HG03064 (cell line): ENCODE measurements around the gene FITM1.

Source experiments
- ATAC-seq: cut with Tn5 transposase; IDR thresholded peaks from one replicate; pipeline ENCODE4 v1.9.1; 2021; ENCODE audit warnings: low read depth; ENCODE audit not compliant: unreplicated experiment

Gene FITM1

DNA sequence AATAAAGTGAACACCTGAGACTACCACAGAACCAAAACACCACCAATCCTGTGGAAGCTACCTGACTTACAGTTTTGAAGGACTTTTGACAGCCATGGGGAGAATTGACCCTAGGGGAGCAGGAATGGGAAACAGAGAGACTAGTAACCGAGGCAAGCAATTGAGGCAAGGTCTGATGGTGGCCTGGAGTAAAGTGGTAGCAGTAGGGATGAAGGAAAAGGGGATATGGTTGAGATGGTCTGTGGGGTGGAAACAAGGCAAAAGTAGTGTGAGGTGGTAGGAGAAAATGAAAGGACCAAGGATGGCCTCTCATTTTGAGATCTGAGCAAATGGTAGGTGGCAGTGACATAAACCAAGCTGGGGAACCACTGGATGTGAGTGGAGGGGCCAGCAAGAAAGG is 26.4 kb downstream of the FITM1 start:
- ATAC-seq = no peak

DNA sequence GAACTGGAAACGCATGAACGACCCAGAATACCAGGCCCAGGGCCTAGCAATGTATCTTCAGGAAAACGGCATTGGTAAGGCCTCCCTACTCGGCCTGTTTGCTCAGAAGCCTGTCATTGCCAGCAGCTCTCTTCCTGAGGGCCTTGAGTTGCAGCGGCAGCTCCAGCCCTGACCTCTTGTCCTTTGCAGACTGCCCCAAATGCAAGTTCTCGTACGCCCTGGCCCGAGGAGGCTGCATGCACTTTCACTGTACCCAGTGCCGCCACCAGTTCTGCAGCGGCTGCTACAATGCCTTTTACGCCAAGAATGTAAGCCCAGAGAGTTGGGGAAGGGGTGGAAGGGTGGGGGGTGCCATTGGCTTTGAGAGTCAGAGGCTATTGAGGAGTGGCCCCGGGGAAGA is 26.9 kb downstream of the FITM1 start:
- no peak for ATAC-seq

- no peak for ATAC-seq
Measured at GRCh38 chr14:24159777-24160498, 29.5 kb downstream of the FITM1 start.

- no peak for ATAC-seq
Measured at GRCh38 chr14:24160499-24160849, 30.0 kb downstream of the FITM1 start.

DNA sequence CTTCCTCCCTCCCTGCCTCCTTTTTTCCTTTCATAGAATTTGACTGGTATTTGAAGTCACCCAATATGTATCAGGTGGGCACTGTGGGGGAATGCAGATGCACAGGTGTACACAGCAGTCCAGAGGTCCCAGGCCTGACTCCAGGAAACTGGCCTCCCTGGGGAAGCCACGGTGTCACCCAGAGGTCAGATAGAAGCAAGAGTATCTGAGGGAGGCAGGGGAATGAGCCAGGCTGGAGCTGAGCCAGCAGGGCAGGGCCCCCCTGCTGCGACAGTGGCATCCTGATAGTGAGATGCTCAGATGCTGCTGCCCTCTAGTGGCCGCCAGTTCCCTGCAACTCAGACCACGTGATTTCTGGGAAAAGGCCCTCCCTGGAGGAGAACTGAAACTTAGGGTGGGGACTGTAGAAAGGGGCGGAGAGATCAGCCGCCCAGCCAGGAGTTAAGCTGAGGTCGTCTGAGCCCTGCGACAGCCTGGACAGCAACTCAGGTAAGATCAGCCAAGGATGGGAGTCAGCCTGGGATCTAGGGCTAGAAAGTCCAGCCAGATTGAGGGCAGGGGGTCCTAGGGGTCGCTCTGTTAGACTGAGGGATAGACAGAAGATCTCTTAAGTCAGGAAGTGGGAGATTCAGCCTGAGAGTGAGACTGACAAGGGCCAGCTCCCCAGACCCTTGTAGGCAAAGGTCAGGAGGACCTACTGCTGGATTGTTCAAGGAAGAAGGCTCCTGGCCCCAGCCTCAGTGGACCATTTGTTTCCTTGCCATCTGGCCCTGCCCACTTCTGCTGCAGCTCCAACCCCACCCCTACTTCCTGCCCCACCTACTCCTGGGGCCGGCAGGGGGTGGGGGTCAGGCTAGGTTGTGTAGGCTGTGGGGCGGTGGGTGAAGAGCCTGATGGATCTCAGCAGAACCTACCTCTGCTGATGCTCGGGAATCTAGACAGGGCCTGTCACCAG is 30.7 kb downstream of the FITM1 start, which contains the start of gene IRF9:
TSS of gene IRF9 (plus strand) at position 416 of the 955 bp plus-strand sequence. CDS start 880 bp downstream, outside the sequence.
- peak; percentile 68 for ATAC-seq

- no peak for ATAC-seq
Measured at GRCh38 chr14:24162093-24162492, 31.6 kb downstream of the FITM1 start.

- ATAC-seq = no peak
Measured at GRCh38 chr14:24164518-24164991, 34.1 kb downstream of the FITM1 start.

DNA sequence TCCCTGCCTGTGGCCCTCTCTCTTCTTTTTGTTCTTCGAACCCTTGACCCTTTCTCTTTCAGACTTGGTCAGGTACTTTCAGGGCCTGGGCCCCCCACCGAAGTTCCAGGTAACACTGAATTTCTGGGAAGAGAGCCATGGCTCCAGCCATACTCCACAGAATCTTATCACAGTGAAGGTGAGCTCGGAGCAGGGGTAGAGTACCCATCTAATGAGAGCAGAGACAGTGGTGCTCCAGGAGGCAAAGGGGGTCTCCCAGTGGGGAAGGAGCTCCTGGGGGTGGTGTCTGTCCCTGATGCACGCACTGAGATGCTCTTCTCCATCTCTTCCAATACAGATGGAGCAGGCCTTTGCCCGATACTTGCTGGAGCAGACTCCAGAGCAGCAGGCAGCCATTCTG is 35.3 kb downstream of the FITM1 start:
- no peak for ATAC-seq

DNA sequence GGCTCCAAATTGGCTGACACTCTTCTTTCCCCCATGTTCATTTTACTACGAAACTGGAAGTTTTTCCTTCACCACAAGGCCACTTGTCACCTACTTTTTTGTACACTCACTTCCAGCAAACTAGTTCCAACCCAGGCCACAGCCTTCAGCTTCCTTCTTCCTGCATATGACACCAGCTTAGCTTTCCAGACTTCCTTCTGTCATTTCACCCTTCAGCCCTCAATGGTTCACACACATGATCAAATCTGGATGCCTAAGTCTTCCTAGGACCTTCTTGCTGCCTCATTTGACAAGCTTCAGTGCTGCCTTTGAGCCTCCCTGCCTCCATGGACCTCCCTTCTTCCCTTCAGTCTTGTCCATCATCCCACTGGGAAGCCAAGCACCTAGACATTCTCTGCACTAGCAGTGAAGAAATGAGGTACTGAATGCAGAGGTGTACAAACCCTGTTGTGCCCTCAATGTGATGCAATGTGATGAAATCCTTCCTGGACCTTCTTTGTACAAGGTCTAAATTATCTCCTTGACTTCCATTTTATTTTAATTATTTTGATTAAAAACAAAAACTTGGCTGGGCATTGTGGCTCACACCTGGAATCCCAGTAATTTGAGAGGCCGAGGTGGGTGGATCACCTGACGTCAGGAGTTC is 37.1 kb downstream of the FITM1 start:
- ATAC-seq = no peak

- peak; percentile 86 for ATAC-seq
Measured at GRCh38 chr14:24171422-24172260, 41.2 kb downstream of the FITM1 start, which contains the start of gene REC8. REC8 (plus strand) TSS chr14:24172080; CDS start chr14:24172553, 473 bp downstream.

- ATAC-seq = no peak
Measured at GRCh38 chr14:24172261-24172860, 41.9 kb downstream of the FITM1 start.

- no peak for ATAC-seq
Measured at GRCh38 chr14:24172871-24173281, 42.4 kb downstream of the FITM1 start.

DNA sequence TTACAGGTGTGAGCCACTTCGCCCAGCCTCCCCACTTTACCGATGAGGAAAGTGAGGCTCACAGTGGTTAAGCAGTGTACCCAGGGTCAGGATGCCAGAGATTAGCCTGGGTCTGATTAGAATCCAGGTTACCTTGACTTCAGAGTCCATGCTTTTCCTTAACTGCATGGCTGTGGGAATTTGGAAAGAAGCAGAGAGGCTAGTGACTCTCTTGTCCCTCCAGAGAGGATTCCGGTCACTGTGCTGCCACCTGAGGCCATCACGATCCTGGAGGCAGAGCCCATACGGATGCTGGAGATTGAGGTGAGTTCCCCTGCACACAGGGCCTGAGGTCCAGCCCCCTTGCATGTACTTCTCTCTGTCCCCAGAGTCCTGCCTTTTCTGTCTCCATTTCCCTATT is 46.1 kb downstream of the FITM1 start:
- ATAC-seq = no peak

- no peak for ATAC-seq
Measured at GRCh38 chr14:24177041-24177825, 46.8 kb downstream of the FITM1 start.

- no peak for ATAC-seq
Measured at GRCh38 chr14:24177891-24178290, 47.4 kb downstream of the FITM1 start.

GRCh38 chr14:24178399-24179178 is 48.1 kb downstream of the FITM1 start:
- ATAC-seq = no peak

DNA sequence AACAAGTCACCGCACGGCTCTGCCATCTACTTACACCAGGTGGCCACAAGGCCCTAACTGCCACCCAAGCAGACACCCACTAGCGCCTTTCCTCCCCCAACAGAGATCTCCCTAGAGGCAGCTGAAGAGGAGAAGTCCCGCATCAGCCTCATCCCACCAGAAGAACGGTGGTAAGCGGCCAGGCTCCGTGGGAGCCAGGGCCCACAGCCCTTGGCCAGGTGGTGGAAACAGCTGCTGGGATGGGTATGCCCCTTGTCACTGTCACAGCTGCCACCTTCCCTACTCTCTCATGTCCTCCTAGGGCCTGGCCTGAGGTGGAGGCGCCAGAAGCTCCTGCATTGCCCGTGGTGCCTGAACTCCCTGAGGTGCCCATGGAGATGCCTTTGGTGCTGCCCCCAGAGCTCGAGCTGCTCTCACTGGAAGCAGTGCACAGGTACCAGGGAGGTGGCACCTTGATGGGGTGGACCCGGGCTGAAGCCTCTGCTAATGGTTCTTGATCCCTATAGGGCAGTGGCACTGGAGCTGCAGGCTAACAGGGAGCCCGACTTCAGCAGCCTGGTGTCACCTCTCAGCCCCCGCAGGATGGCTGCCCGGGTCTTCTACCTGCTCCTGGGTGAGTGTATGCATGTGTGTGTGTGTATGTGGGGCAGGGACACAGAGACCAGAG is 49.0 kb downstream of the FITM1 start:
- no peak for ATAC-seq
